ENCODE results near the gene KCTD10.

KCTD10 gene

GRCh38 chr12:109504068-109504467 is 27.0 kb upstream of the KCTD10 start:
- TF ChIP-seq CTCF (conservative IDR thresholded peaks at IDR 0.05; ENCODE audit: low read length): no peak
- no peak for DNase-seq (ENCODE audit: low read depth)
- H3K4me3 ChIP-seq (ENCODE audit: low read length): no peak overlapping the region

GRCh38 chr12:109503611-109504010 is 26.5 kb upstream of the KCTD10 start:
- no peak for TF ChIP-seq CTCF (conservative IDR thresholded peaks at IDR 0.05; ENCODE audit: low read length)

GRCh38 chr12:109502332-109502731 is 25.2 kb upstream of the KCTD10 start:
- no peak for TF ChIP-seq CTCF (conservative IDR thresholded peaks at IDR 0.05; ENCODE audit: low read length)
- no peak overlapping the region for H3K4me3 ChIP-seq (ENCODE audit: low read length)
- DNase-seq (ENCODE audit: low read depth): no peak

More at GRCh38 chr12:109503611-109504010, 26.5 kb upstream of the KCTD10 start:
- no peak for DNase-seq (ENCODE audit: low read depth)
- no peak overlapping the region for H3K4me3 ChIP-seq (ENCODE audit: low read length)

- no peak for TF ChIP-seq CTCF (conservative IDR thresholded peaks at IDR 0.05; ENCODE audit: low read length)
- no peak for DNase-seq (ENCODE audit: low read depth)
- H3K4me3 ChIP-seq (ENCODE audit: low read length): no peak overlapping the region
Observed at GRCh38 chr12:109501299-109501698, 24.2 kb upstream of the KCTD10 start.

GRCh38 chr12:109500406-109501185 is 23.5 kb upstream of the KCTD10 start:
- H3K4me3 ChIP-seq (ENCODE audit: low read length): no peak overlapping the region
- TF ChIP-seq CTCF (conservative IDR thresholded peaks at IDR 0.05; ENCODE audit: low read length): no peak
- no peak for DNase-seq (ENCODE audit: low read depth)

GRCh38 chr12:109497675-109498074 is 20.6 kb upstream of the KCTD10 start:
- DNase-seq (ENCODE audit: low read depth): no peak
- H3K4me3 ChIP-seq (ENCODE audit: low read length): no peak overlapping the region
- no peak for TF ChIP-seq CTCF (conservative IDR thresholded peaks at IDR 0.05; ENCODE audit: low read length)

- H3K4me3 ChIP-seq (ENCODE audit: low read length): no peak overlapping the region
- no peak for TF ChIP-seq CTCF (conservative IDR thresholded peaks at IDR 0.05; ENCODE audit: low read length)
- DNase-seq (ENCODE audit: low read depth): no peak
Observed at GRCh38 chr12:109496306-109496705, 19.2 kb upstream of the KCTD10 start.
